NCI-H128 (cell line): ENCODE results near the gene AMHR2.
A peak's percentile ranks its signal among the peaks of the same experiment; 100 is the strongest.

ENCODE experiments used
- DNase-seq: peaks from one replicate; lab custom pipeline; 2025; ENCODE audit not compliant: unreplicated experiment; lab: John Stamatoyannopoulos, UW

Gene AMHR2

GRCh38 chr12:53452159-53453077 lies 28.8 kb downstream of the AMHR2 start:
- peak; percentile 23 for DNase-seq

DNA sequence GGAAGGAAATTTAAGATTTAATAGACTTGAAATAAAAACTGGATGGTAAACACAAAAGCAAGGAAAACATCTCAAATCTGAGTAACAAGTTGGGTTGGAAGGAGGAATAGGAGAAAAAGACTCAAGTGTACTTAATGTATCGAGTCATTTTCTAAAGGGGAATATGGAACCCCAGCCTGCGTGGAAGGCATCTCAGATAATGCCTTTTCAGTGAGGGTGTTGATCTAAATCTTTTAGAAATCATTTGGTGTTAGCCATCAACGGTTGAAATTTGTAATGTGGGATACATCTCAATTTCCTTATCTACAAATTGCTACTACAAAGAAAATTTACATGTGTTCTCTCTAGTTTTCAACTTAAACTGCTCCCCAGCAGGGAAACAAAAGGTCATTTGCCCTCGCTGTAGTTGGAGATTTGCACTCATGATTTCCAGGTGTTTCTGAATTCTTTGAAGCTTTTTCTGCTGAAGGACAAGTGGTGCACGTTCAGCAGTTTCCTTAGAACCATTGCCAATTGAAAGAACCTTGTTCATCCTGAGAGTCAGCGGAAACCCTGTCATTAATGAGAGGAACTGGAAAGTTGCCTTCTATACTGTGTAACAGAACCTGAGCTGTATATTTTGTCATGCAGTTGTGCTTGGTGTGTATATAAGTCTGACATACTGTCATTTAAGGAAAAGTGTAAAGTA lies 30.4 kb downstream of the AMHR2 start:
- no peak for DNase-seq

DNA sequence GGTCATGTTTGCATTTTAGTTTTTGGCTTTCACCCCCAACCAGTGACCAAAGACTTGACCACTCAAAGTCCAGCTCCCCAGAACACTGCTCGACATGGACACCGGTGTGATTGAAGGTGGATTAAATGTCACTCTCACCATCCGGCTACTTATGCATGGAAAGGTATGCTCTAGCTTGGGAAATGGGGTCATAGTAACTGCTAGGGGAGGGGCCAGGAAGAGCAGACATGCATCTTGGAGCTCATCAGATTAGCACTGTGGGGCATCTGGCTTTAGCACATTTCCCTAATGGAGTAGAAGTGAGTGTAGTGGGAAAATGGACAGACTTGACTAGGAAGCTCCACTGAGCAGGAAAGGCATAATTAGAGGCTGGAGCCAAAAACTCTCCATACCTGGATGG lies 31.1 kb downstream of the AMHR2 start:
- no peak for DNase-seq

DNA sequence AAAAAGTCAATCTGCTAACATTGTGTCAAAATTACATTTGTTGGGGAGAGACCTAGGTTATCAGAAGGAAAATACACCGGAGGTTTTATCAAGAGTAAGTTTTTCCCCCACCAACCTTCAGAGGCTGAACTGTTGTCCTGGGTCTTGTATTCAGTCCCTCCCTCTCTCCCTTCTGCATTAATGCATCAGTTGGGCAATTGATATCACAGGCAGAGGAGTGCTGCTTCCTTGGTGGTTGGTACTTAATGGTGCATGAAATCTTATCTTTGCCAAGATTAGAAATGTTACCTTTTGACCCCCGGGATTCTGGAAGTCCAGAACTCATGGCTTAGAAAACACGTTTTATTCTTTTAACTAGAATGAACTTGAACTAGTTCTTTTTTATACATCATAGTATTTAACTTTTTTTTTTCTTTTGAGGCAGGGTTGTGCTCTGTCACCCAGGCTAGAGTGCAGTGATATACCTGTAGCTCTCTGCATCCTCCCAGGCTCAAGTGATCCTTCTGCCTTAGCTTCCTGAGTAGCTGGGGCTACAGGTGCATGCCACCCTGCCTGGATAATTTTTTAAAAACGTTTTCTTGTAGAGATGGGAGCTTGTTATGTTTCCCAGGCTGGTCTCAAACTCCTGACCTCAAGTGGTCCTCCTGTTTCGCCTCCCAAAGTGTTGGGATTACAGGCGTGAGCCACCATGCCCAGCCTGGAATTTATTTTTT lies 33.2 kb downstream of the AMHR2 start:
- DNase-seq, result no peak

DNA sequence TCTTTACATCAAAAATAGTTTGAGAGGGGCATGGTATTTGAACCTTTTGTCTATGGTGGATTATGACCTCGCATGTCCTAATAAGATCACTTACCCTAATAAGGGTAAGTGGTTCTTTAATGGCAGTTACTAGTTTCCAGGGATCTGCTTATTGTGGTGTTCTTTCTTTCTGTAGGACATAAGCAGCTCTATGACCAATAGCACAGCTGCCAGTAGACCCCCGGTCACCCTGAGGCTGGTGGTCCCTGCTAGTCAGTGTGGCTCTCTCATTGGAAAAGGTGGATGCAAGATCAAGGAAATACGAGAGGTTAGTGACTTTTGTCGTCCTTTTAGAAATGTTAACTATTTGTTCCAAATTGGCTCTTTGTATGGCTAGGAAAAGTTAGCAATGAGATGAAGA lies 35.4 kb downstream of the AMHR2 start:
- DNase-seq, result no peak

GRCh38 chr12:53461059-53461458 lies 37.4 kb downstream of the AMHR2 start:
- DNase-seq, result no peak

DNA sequence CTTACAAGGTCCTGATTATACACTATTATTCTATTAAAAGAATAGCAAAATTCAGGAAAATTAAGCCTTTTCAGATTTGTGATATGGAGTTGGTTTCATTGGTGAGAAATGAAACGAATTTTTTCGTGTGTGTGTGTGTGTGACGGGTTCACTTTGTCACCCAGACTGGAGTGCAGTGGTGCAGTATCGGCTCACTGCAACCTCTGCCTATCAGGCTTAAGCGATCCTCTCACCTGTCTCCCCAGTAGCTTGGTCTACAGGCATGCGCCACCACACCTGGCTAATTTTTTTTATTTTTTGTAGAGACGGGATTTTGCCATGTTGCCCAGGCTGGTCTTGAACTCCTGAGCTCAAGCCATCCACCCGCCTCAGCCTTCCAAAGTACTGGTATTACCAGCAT lies 37.9 kb downstream of the AMHR2 start:
- no peak for DNase-seq

GRCh38 chr12:53462935-53463334 lies 39.3 kb downstream of the AMHR2 start:
- DNase-seq, result no peak

- no peak for DNase-seq
Observed at GRCh38 chr12:53463802-53464560, 40.3 kb downstream of the AMHR2 start.

GRCh38 chr12:53464685-53465418 lies 41.2 kb downstream of the AMHR2 start:
- DNase-seq, result no peak

DNA sequence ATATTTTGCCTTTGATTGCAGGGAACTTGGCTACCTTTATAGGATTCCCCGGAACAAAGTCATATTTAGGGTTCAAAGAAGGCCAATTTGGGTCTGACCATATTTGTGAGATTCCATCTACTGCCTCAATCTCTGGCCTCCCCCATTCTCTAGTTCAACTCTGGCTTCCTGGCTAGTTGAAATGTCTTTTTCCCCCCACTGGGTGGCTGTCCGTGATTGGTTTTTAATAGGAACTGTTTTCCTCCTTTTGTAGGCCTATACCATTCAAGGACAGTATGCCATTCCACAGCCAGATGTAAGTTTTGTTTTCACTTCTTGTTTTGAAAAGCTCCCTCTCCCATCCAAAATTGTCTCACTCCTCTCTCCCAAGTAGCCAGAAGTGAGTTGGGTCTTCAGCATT lies 42.0 kb downstream of the AMHR2 start:
- DNase-seq, result no peak

- DNase-seq, result no peak
Observed at GRCh38 chr12:53466640-53467039, 43.0 kb downstream of the AMHR2 start.

- DNase-seq, result no peak
Observed at GRCh38 chr12:53467082-53467481, 43.4 kb downstream of the AMHR2 start.

GRCh38 chr12:53467880-53468279 lies 44.2 kb downstream of the AMHR2 start:
- DNase-seq, result no peak

DNA sequence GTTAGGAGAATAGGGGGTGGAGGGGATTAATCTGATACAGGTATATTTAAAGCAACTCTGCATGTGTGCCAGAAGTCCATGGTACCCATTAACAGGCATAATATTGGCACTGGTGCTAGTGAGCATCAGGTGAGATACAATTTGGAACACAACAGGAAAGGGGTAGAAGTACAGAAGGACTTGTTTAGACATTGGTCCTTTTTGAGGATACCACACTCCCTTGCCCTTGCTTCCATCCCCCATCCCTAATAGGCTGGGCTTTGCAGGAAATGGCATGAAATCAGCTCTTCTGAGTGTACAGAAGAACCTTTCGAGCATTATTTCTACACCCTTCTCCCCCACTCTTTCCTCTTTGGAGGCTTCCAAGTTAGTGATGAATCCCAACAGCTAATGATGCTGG lies 44.6 kb downstream of the AMHR2 start:
- DNase-seq, result no peak

DNA sequence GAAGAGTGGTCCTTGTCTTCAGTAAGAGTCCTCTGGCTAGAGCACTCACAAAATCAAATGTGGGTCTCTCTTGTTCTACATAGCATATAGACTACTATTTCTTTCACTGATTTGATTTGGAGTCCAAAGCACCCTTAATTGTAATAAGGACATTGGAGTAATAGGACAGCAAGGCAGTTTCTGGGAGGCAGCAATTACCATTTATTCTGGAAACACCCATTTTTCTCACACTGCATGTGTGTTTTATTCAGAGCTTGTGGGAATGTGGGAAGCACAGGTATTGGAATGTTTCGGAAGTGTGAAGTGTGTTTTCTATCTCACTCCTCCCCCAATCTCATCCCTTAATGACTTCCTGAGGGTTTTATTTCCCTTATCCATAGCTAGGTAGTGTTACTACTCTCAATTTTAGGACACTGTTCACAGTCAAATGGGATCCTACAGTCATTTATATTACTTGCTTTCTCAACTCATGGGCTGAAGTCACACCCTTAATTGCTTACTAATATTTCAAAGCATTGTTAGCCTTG lies 48.5 kb downstream of the AMHR2 start:
- no peak for DNase-seq

- no peak for DNase-seq
Observed at GRCh38 chr12:53474077-53474476, 50.4 kb downstream of the AMHR2 start.

DNA sequence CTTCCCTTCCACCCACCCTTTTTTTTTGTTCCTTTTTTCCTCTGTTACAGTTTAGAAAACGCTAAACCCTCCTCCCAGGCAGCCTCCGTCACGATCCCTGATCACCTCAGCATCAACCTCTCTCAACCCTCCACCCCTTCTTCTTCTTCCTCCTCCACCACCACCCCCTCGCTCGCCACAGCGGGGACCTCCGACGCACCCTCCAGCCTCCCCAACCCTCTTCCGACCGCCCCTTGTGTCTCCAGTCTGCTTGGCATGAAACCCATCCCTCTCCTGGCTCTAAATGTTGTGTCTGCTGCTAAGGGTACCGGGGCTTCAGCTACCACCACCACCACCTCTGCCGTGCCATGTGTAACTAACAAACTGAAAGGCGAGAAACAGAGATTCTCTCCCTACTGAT lies 51.2 kb downstream of the AMHR2 start:
- DNase-seq, result no peak

DNA sequence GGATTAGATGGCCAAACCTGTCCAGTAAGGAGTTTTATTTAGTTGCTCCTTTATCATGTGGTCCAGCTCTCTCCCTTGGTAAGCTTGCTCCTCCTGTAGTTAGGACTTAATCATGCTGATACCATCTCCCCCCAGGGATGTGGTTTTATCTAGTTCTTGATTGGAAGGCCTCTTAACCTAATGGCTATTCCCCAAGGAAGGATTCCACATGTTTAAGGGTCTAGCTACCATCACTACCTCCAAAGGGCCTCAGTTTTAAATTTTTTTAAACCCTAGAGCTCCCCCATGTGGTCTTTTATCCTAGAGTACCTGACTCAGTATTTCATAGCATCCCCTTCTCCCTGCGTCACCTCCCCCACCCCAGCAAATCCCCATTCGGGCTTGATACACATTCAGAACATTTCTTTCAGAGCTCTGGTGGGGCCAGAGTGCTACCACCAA lies 53.1 kb downstream of the AMHR2 start:
- no peak for DNase-seq

DNA sequence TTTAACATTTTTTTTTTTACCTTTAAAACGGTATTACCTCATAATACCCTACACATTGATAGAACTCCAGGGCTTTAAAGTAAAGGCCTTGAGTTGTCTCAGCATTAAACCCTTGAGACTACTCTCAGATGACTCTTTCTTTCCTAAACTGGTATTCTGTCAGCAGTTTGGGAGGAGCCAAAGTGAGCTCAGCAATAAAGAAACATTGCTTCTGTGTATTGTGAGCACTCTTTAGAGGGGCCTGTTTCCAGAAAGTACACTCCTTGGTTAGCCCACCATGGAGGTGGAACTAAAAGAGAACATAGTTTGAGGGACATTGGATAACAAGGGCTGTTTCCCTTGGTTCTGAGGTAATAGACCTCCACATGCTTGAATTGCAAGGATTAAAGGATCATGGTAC lies 55.2 kb downstream of the AMHR2 start:
- no peak for DNase-seq
